ENCODE measurements around the gene SLC22A1. TPM values are rescaled to one million over a fixed set of nuclear protein-coding genes. Genes with fewer than 3 reads are reported as not detected.

Gene SLC22A1
- total and polyA plus RNA-seq, 2 donors (not counting 1 experiment from before 2014, with no cell fraction given): 0.18 to 1.5 TPM

- H3K4me2 ChIP-seq (replicated peaks; ENCODE audit: low read depth, low read length, poor library complexity, severe bottlenecking): no peak overlapping the region
- H2AFZ ChIP-seq (ENCODE audit: insufficient read depth, low read depth, low read length, poor library complexity, severe bottlenecking): no peak overlapping the region
- no peak overlapping the region for H3K27ac Mint-ChIP-seq
- POLR2A ChIA-PET: no interaction called here
- DNase-seq (no peak), ATAC-seq (ENCODE audit: low read depth) (no peak)
- intact Hi-C loops (cut with micrococcal nuclease): no loop called here
- peaks cover 2% of the 10 kb centered on the region for H3K9me3 Mint-ChIP-seq (ENCODE audit: insufficient read depth)
- TF ChIP-seq EZH2 (IDR thresholded peaks at IDR 0.05; ENCODE audit: borderline replicate concordance, insufficient read depth, low read depth, low read length, poor library complexity, severe bottlenecking): no peak
- TF ChIP-seq, protein P1, sequence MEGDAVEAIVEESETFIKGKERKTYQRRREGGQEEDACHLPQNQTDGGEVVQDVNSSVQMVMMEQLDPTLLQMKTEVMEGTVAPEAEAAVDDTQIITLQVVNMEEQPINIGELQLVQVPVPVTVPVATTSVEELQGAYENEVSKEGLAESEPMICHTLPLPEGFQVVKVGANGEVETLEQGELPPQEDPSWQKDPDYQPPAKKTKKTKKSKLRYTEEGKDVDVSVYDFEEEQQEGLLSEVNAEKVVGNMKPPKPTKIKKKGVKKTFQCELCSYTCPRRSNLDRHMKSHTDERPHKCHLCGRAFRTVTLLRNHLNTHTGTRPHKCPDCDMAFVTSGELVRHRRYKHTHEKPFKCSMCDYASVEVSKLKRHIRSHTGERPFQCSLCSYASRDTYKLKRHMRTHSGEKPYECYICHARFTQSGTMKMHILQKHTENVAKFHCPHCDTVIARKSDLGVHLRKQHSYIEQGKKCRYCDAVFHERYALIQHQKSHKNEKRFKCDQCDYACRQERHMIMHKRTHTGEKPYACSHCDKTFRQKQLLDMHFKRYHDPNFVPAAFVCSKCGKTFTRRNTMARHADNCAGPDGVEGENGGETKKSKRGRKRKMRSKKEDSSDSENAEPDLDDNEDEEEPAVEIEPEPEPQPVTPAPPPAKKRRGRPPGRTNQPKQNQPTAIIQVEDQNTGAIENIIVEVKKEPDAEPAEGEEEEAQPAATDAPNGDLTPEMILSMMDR (IDR thresholded peaks at IDR 0.05): no peak
- no peak overlapping the region for H3K4me3 ChIP-seq (ENCODE audit: control extremely low read depth in 1 of 5, extremely low read depth in 1 of 5, insufficient read depth in 1 of 5, low read depth in 2 of 5, low read length in 4 of 5)
- H3K27ac ChIP-seq (ENCODE audit: low read length in 2 of 2): no peak overlapping the region
- no peaks in the 10 kb centered on the region for H3K79me2 ChIP-seq (ENCODE audit: control insufficient read depth, insufficient read depth, low read length)
- H3K4me1 Mint-ChIP-seq: no peaks in the 10 kb centered on the region
- peaks cover 4% of the 10 kb centered on the region for H3K27me3 Mint-ChIP-seq
- H3K27me3 ChIP-seq (replicated peaks in 1 of 4; ENCODE audit: control extremely low read depth in 1 of 4, control insufficient read depth in 3 of 4, insufficient read depth in 4 of 4, low read length in 3 of 4): no peaks in the 10 kb centered on the region
- CTCF ChIA-PET: no interaction called here
- no peak overlapping the region for H3K9ac ChIP-seq (ENCODE audit: low read length)
- H4K20me1 ChIP-seq (ENCODE audit: control insufficient read depth, insufficient read depth, low read length, poor library complexity, severe bottlenecking): no peaks in the 10 kb centered on the region
- no peak overlapping the region for H3K4me3 Mint-ChIP-seq
- no peaks in the 10 kb centered on the region for H3K36me3 ChIP-seq (replicated peaks in 1 of 2; ENCODE audit: control extremely low read depth in 1 of 2, control insufficient read depth in 1 of 2, extremely low read depth in 1 of 2, insufficient read depth in 2 of 2, low read length in 1 of 2)
- peaks cover 0 to 12% (median 4%) of the 10 kb centered on the region in 3 donors for H3K9me3 ChIP-seq (ENCODE audit: control extremely low read depth in 1 of 3, control insufficient read depth in 2 of 3, insufficient read depth in 1 of 3, low read length in 2 of 3)
- H3K4me1 ChIP-seq (ENCODE audit: control insufficient read depth in 2 of 2, insufficient read depth in 2 of 2, low read length in 2 of 2): no peaks in the 10 kb centered on the region
- WGBS (ENCODE audit: insufficient coverage): 90% methylated on average over 3 of the region's 5 CpGs
Measured at GRCh38 chr6:160122744-160123143, 1.1 kb downstream of the SLC22A1 start.

GRCh38 chr6:160124007-160124406 is 2.4 kb downstream of the SLC22A1 start:
- Histone ChIP-seq H2AFZ (ENCODE audit: insufficient read depth, low read depth, low read length, poor library complexity, severe bottlenecking) (no peak overlapping the region), H4K20me1 (ENCODE audit: control insufficient read depth, insufficient read depth, low read length, poor library complexity, severe bottlenecking) (no peaks in the 10 kb centered on the region), H3K4me3 (ENCODE audit: control extremely low read depth in 1 of 5, extremely low read depth in 1 of 5, insufficient read depth in 1 of 5, low read depth in 2 of 5, low read length in 4 of 5) (no peak overlapping the region), H3K4me1 (ENCODE audit: control insufficient read depth in 2 of 2, insufficient read depth in 2 of 2, low read length in 2 of 2) (no peaks in the 10 kb centered on the region), H3K36me3 (replicated peaks in 1 of 2; ENCODE audit: control extremely low read depth in 1 of 2, control insufficient read depth in 1 of 2, extremely low read depth in 1 of 2, insufficient read depth in 2 of 2, low read length in 1 of 2) (no peaks in the 10 kb centered on the region), H3K27ac (ENCODE audit: low read length in 2 of 2) (no peak overlapping the region), H3K9ac (ENCODE audit: low read length) (no peak overlapping the region), H3K27me3 (replicated peaks in 1 of 4; ENCODE audit: control extremely low read depth in 1 of 4, control insufficient read depth in 3 of 4, insufficient read depth in 4 of 4, low read length in 3 of 4) (no peaks in the 10 kb centered on the region), H3K9me3 (ENCODE audit: control extremely low read depth in 1 of 3, control insufficient read depth in 2 of 3, insufficient read depth in 1 of 3, low read length in 2 of 3) (no peaks in the 10 kb centered on the region), H3K79me2 (ENCODE audit: control insufficient read depth, insufficient read depth, low read length) (no peaks in the 10 kb centered on the region), H3K4me2 (replicated peaks; ENCODE audit: low read depth, low read length, poor library complexity, severe bottlenecking) (no peak overlapping the region)
- Mint-ChIP-seq H3K4me3 (no peak overlapping the region), H3K27me3 (peaks cover 4% of the 10 kb centered on the region), H3K4me1 (no peaks in the 10 kb centered on the region), H3K27ac (no peak overlapping the region), H3K9me3 (ENCODE audit: insufficient read depth) (no peaks in the 10 kb centered on the region)
- POLR2A ChIA-PET: no interaction called here
- CTCF ChIA-PET: no interaction called here
- TF ChIP-seq, protein P1 (IDR thresholded peaks at IDR 0.05): no peak
- TF ChIP-seq EZH2 (IDR thresholded peaks at IDR 0.05; ENCODE audit: borderline replicate concordance, insufficient read depth, low read depth, low read length, poor library complexity, severe bottlenecking): no peak
- intact Hi-C loops (cut with micrococcal nuclease): no loop called here
- no peak for DNase-seq
- no CpG with 5 or more reads among the region's 2 CpGs for WGBS (ENCODE audit: insufficient coverage)
- ATAC-seq (ENCODE audit: low read depth): no peak

All from B cell (primary cell).